GM12878 (cell line): ENCODE measurements around the gene ANGPTL2. TPM values are rescaled to one million over a fixed set of nuclear protein-coding genes. Genes with fewer than 3 reads are reported as not detected.

ENCODE experiments used
- ATAC-seq: fragments of 200-7000 bp; cut with Tn5 transposase; 3 replicates; pipeline ENCODE4 v1.9.1; 2020; ENCODE audit warnings: mild to moderate bottlenecking, moderate library complexity
- BruUV-seq: library from RNA; stranded (reverse); fragments of 400-500 nt; replicated peaks from 2 replicates; lab custom pipeline; 2021; lab: Mats Ljungman, UMichigan
- CTCF ChIA-PET: fragments of 300-600 bp; sonication (Branson Sonifier 250); formaldehyde crosslinking; extraction: SDS; loops from one replicate; lab custom pipeline; 2021; ENCODE audit warnings: inconsistent platforms; lab: Yijun Ruan, JAX
- POLR2A ChIA-PET: fragments of 350-600 bp; formaldehyde crosslinking; extraction: SDS; loops from one replicate; lab custom pipeline; 2021; ENCODE audit warnings: inconsistent platforms; lab: Charles Lee
- RAD21 ChIA-PET: fragments of 300-600 bp; sonication (Branson Sonifier 250); formaldehyde crosslinking; loops from one replicate; lab custom pipeline; 2023; ENCODE audit warnings: antibody characterized with exemption; ENCODE audit not compliant: unreplicated experiment; lab: Charles Lee
- SMC1A ChIA-PET: fragments of 300-600 bp; sonication (Branson Sonifier 250); formaldehyde crosslinking; loops from one replicate; lab custom pipeline; 2023; ENCODE audit not compliant: unreplicated experiment, uncharacterized antibody; lab: Charles Lee
- DNase-seq: peaks from one replicate; pipeline ENCODE4 v3.0.0-alpha.2; 2011; ENCODE audit warnings: low read depth, low spot score
- FAIRE-seq: peaks from 3 replicates; lab custom pipeline; 2011; peaks lifted over from hg19 to GRCh38; lab: Jason Lieb, UNC
- H2AFZ ChIP-seq: 2 replicates; pipeline ENCODE4 v1.6.0; 2011; ENCODE audit warnings: low read depth, low read length, control low read depth; ENCODE audit not compliant: control insufficient read depth
- H3K27ac ChIP-seq: 2 replicates; pipeline ENCODE4 v1.5.1; 2011; ENCODE audit warnings: control low read depth; ENCODE audit not compliant: control insufficient read depth, insufficient read depth
- H3K27me3 ChIP-seq, 2 experiments: replicated peaks in 1 of 2; 2 replicates each; pipeline versions ENCODE4 v1.6.0 to v1.6.1; 2011; ENCODE audit warnings: low read length in 1 of 2; ENCODE audit not compliant: control insufficient read depth in 2 of 2, insufficient read depth in 2 of 2
- H3K36me3 ChIP-seq, 2 experiments: 2 replicates each; pipeline ENCODE4 v1.5.1; 2011; ENCODE audit warnings: low read length in 1 of 2; ENCODE audit not compliant: control insufficient read depth in 2 of 2, insufficient read depth in 2 of 2
- H3K4me1 ChIP-seq: 2 replicates; pipeline ENCODE4 v1.6.1; 2011; ENCODE audit warnings: mild to moderate bottlenecking, low read length, moderate library complexity, mixed read lengths; ENCODE audit not compliant: control insufficient read depth, insufficient read depth
- H3K4me2 ChIP-seq: 2 replicates; pipeline ENCODE4 v1.6.0; 2011; ENCODE audit warnings: control low read depth; ENCODE audit not compliant: control insufficient read depth, insufficient read depth
- H3K4me3 ChIP-seq: fragments of 200-600 bp; sonication (generic); 2 replicates; pipeline ENCODE4 v1.5.1; 2016
- H3K79me2 ChIP-seq: 2 replicates; pipeline ENCODE4 v1.6.0; 2011; ENCODE audit warnings: low read length; ENCODE audit not compliant: control insufficient read depth, insufficient read depth
- H3K9ac ChIP-seq: 2 replicates; pipeline ENCODE4 v1.8.0; 2011; ENCODE audit warnings: low read length, control low read depth, mixed read lengths; ENCODE audit not compliant: control insufficient read depth, insufficient read depth
- H3K9me3 ChIP-seq: replicated peaks from 3 replicates; pipeline ENCODE4 v1.5.1; 2011; ENCODE audit warnings: mild to moderate bottlenecking, low read length; ENCODE audit not compliant: control insufficient read depth, insufficient read depth
- H4K20me1 ChIP-seq: 2 replicates; pipeline ENCODE4 v1.6.0; 2011; ENCODE audit not compliant: control insufficient read depth, insufficient read depth
- ASH2L ChIP-seq: fragments of 300-600, 200-600 bp; sonication (generic); IDR thresholded peaks from 2 replicates; pipeline ENCODE4 v1.6.1; 2017; ENCODE audit warnings: low read depth, mild to moderate bottlenecking, borderline replicate concordance
- BMI1 ChIP-seq: fragments of 450-650 bp; IDR thresholded peaks from 2 replicates; pipeline ENCODE4 v1.6.1; 2016; ENCODE audit warnings: mild to moderate bottlenecking, moderate library complexity, borderline replicate concordance
- DPF2 ChIP-seq: fragments of 450-650 bp; IDR thresholded peaks from 2 replicates; pipeline ENCODE4 v1.6.1; 2017; ENCODE audit warnings: mild to moderate bottlenecking
- ETV6 ChIP-seq, 2 experiments: fragments of 450-650 bp in 1 of 2; IDR thresholded peaks in 1 of 2; conservative IDR thresholded peaks in 1 of 2; 2 replicates each; pipeline ENCODE4 v1.6.1; 2014; ENCODE audit warnings: antibody characterized with exemption in 1 of 2, borderline replicate concordance in 1 of 2, low read depth in 1 of 2, mild to moderate bottlenecking in 1 of 2, moderate library complexity in 1 of 2
- IKZF1 ChIP-seq: fragments of 450-650 bp; conservative IDR thresholded peaks from 2 replicates; pipeline ENCODE4 v1.6.1; 2017; ENCODE audit warnings: antibody characterized with exemption, mild to moderate bottlenecking
- IRF4 ChIP-seq: IDR thresholded peaks from 2 replicates; pipeline ENCODE4 v1.6.1; 2011; ENCODE audit warnings: low read depth, low read length
- KLF5 ChIP-seq: fragments of 450-650 bp; IDR thresholded peaks from 2 replicates; pipeline ENCODE4 v1.6.1; 2014; ENCODE audit warnings: mild to moderate bottlenecking; ENCODE audit not compliant: partially characterized antibody
- NR2C2 ChIP-seq: IDR thresholded peaks from 2 replicates; pipeline ENCODE4 v1.6.1; 2011; ENCODE audit warnings: borderline replicate concordance, low read depth; ENCODE audit not compliant: control insufficient read depth, insufficient read length
- POLR2A ChIP-seq: IDR thresholded peaks from 2 replicates; pipeline ENCODE4 v1.6.1; 2011; ENCODE audit warnings: low read depth, mild to moderate bottlenecking, low read length
- POU2F2 ChIP-seq: IDR thresholded peaks from 3 replicates; pipeline ENCODE4 v1.6.1; 2011; ENCODE audit warnings: low read depth, mild to moderate bottlenecking, low read length, borderline replicate concordance
- STAT1 ChIP-seq: fragments of 450-650 bp; conservative IDR thresholded peaks from 2 replicates; pipeline ENCODE4 v1.6.1; 2014; ENCODE audit warnings: antibody characterized with exemption, mild to moderate bottlenecking
- WRNIP1 ChIP-seq: IDR thresholded peaks from 2 replicates; pipeline ENCODE4 v1.6.1; 2011; ENCODE audit warnings: low read depth, low read length, improper control_type of control experiment, borderline replicate concordance
- ZNF622 ChIP-seq: fragments of 450-650 bp; IDR thresholded peaks from 2 replicates; pipeline ENCODE4 v1.6.1; 2017; ENCODE audit warnings: mild to moderate bottlenecking, inconsistent platforms
- WGBS: methylation state at CpG from one replicate; pipeline ENCODE4 v1.1.6; 2016; ENCODE audit warnings: low lambda C conversion rate; ENCODE audit not compliant: insufficient replicate concordance, insufficient coverage; ENCODE audit errors: missing lambda C conversion rate; 5-methylcytosine and 5-hydroxymethylcytosine counted together
- in situ Hi-C: fragments of 300-500 bp; cut with MboI; formaldehyde crosslinking; loops from 9 replicates; pipeline ENCODE4 v1.14.3; 2018; ENCODE audit warnings: mixed read lengths
- intact Hi-C: fragments of 100-400 bp; cut with micrococcal nuclease; formaldehyde crosslinking; loops from one replicate; pipeline ENCODE4 v1.14.2; 2022; ENCODE audit not compliant: unreplicated experiment
- polyA plus RNA-seq, 11 experiments: library from polyadenylated mRNA; depleted of rRNA in 4 of 11; unstranded in 6 of 11; stranded (reverse) in 5 of 11; fragments of >200 nt; fragmentation: Nextera tagmentation in 4 of 11; fragmentation: Illumina TruSeq in 1 of 11; extraction: Ambion mirVana in 4 of 11; extraction: Trizol in 1 of 11; gene quantifications; 1 replicate in 1 of 11; 2 replicates in 10 of 11; pipeline versions ENCODE4 v1.2.1 to v1.2.3, GENCODE V29; 2011 to 2016; ENCODE audit warnings: inconsistent platforms in 2 of 11, missing spikeins in 2 of 11, low read depth in 1 of 11
- total RNA-seq, 4 experiments: library from RNA; depleted of rRNA in 3 of 4; stranded (reverse); fragments of >200 nt in 3 of 4; fragmentation: Illumina TruSeq in 1 of 4; extraction: Trizol in 1 of 4; gene quantifications; 2 replicates each; pipeline versions ENCODE4 v1.2.1 to v1.2.3, GENCODE V29; 2013 to 2021

Gene ANGPTL2
- total and polyA plus RNA-seq, 10 of the 15 experiments (the other 5 are each of a cell fraction or from before 2014, with no cell fraction given): 0.13 to 2.6 (median 0.82) TPM; not detected in 1

DNA sequence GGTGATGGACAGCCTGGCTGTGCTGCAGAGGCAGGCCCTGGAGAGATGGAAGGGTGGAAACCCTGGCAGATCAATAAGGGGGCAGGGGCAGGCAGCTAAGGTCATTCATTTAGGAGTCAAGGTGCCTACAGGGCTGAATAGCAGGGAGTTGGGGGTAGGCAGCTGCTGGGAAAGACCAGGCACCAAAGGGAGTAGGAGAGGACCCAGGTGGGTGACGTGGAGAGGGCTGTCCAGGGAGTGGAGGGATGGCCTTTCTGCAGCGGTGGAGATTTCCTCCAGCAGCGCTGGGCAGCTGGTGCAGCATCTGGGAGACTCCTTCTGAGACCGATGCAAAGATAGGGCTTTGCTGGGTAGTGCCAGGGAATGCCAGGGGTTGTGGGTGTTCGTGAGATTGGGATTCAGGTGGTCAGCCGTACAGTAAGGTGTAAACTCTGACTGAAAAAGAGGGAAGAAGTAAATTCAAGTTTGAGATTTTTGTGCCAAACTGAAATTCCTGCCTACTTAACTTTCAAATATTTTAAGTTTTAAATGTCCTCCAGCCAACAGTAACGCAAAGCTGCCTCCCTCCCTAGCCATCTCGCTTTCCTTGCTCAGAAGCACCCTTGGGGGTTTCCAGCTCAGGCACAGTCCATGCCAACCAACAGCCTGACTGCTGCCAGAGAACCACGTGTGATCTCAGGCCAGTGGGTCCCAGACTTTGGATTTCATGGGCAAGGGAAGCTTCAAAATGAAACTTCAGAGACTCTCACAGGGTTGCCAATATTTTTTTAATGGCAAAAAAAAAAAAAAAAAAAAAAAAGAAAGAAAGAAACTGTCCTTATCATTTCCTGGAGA lies 18.6 kb upstream of the ANGPTL2 start:
- in situ Hi-C loops (no loop called here), intact Hi-C loops (no loop called here)
- no peak for TF ChIP-seq IRF4
- no peak for TF ChIP-seq POLR2A
- Histone ChIP-seq H2AFZ (no peak overlapping the region), H3K4me1 (no peaks in the 10 kb centered on the region), H3K27ac (no peak overlapping the region), H4K20me1 (no peaks in the 10 kb centered on the region), H3K27me3 (no peaks in the 10 kb centered on the region), H3K4me3 (no peak overlapping the region), H3K36me3 (no peaks in the 10 kb centered on the region), H3K9ac (no peak overlapping the region), H3K9me3 (no peaks in the 10 kb centered on the region; the same call in 2 of the 3 replicates), H3K79me2 (no peaks in the 10 kb centered on the region), H3K4me2 (no peak overlapping the region)
- SMC1A ChIA-PET: interaction anchor here (0.6 to 1.6 kb wide), 2 partner anchors 11 to 106 kb away, joined by 3 to 9 read pairs; no protein-coding TSS in a partner anchor
- no TSS peak for BruUV-seq
- POLR2A ChIA-PET: interaction anchor here (0.6 to 0.7 kb wide), 4 partner anchors 8 to 156 kb away, joined by 3 to 7 read pairs (median 6); no protein-coding TSS in a partner anchor
- RAD21 ChIA-PET: no interaction called here
- CTCF ChIA-PET: interaction anchor here (0.9 kb wide), 1 partner anchor 13 kb away, joined by 3 read pairs; no protein-coding TSS in a partner anchor
- 67% methylated on average over 9 of the region's 9 CpGs for WGBS
- ATAC-seq (no peak; the same call in 2 of the 3 replicates), FAIRE-seq (no peak), DNase-seq (no peak)

DNA sequence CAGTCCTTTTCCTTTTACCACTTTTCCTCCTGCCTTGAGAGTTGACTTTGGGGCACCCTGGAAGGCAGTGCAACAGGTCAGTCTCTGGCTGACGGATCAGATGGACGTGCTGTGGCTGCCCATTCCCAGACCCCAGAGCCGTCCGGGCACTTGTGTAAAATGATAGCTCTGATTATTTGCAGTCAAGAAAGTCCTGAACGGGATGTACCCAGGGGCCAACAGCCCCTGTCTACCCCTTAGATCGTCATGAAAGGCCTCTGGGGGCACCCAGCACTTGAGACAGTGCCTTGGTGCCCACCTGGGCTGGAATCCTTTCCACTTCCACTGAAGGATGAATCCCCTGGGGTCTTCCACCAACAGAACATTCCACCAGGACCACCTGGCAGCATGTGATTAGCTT lies 17.7 kb upstream of the ANGPTL2 start:
- WGBS: 59% methylated on average over 6 of the region's 6 CpGs
- CTCF ChIA-PET: no interaction called here
- TF ChIP-seq STAT1: no peak
- TF ChIP-seq BMI1: no peak
- no peak for TF ChIP-seq POU2F2
- no peak for TF ChIP-seq NR2C2
- TF ChIP-seq DPF2: no peak
- TF ChIP-seq IKZF1: no peak
- TF ChIP-seq ETV6 (conservative IDR thresholded peaks at IDR 0.05 in 1 of 2, IDR thresholded peaks at IDR 0.05 in 1 of 2; ENCODE audit: borderline replicate concordance in 1 of 2, low read depth in 1 of 2): no peak
- TF ChIP-seq WRNIP1: no peak
- no peak for TF ChIP-seq ZNF622
- TF ChIP-seq KLF5: no peak
- no peak for TF ChIP-seq ASH2L

More for the DNA sequence above, 17.7 kb upstream of the ANGPTL2 start:
- intact Hi-C loops (no loop called here), in situ Hi-C loops (no loop called here)
- Histone ChIP-seq H3K27me3 (no peaks in the 10 kb centered on the region), H4K20me1 (no peaks in the 10 kb centered on the region), H3K9me3 (no peaks in the 10 kb centered on the region), H3K9ac (no peak overlapping the region), H3K27ac (no peak overlapping the region), H3K4me1 (no peaks in the 10 kb centered on the region), H3K4me2 (no peak overlapping the region), H3K79me2 (no peaks in the 10 kb centered on the region), H3K36me3 (no peaks in the 10 kb centered on the region), H3K4me3 (no peak overlapping the region), H2AFZ (no peak overlapping the region)
- no peak for ATAC-seq
- ChIA-PET RAD21 (no interaction called here), SMC1A (interaction anchor here (1.6 kb wide), 1 partner anchor 11 kb away, joined by 9 read pairs; no protein-coding TSS in a partner anchor), POLR2A (no interaction called here)
- no peak for FAIRE-seq
- BruUV-seq: no TSS peak
- no peak for DNase-seq
